Ovary (tissue), 3 donors: ENCODE results near the gene SZT2.

Experiments used
- CTCF ChIP-seq, 3 donors: fragments of 450-650 bp in 2 of 3; fragments of 200-600 bp in 1 of 3; IDR thresholded peaks; one replicate each; pipeline versions ENCODE4 v1.5.1 to v1.8.0; 2016 to 2022; ENCODE audit warnings: antibody characterized with exemption in 3 of 3, mild to moderate bottlenecking in 1 of 3
- EP300 ChIP-seq: sonication (generic); formaldehyde crosslinking; IDR thresholded peaks from one replicate; pipeline ENCODE4 v1.6.1; 2017; ENCODE audit warnings: antibody characterized with exemption
- POLR2A ChIP-seq: fragments of 450-650 bp; IDR thresholded peaks from one replicate; pipeline ENCODE4 v1.6.1; 2017; ENCODE audit warnings: antibody characterized with exemption, mild to moderate bottlenecking, moderate library complexity
- donor health status: DM: no; HTN: no; CAD: no.

DNA sequence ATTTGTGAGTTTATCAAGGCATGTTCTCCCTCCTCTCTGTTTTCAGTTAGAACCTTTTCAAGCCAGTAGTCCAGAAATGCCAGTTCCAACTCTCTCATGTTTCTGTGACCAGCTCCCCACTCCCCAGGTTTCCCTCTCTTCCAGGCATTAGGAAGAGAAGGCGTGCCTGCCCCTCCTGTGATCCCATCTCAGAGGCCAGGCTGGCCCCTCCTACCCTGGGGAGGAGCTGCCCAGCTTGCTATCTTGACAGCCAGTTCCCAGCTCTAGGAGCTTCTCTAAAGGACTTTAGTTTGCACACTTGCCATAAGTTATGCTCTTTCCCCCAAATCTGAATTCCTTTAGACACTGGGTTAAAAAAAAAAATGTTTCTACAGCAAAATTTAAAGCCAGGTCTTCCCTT, 55.1 kb downstream of the SZT2 start:
- no peak for TF ChIP-seq CTCF (IDR thresholded peaks at IDR 0.05)
- TF ChIP-seq POLR2A = no peak
- TF ChIP-seq EP300 = no peak
